GM21825 (cell line): ENCODE data around the gene SLC16A7.

Source experiments
- ATAC-seq: cut with Tn5 transposase; IDR thresholded peaks from one replicate; pipeline ENCODE4 v1.9.1; 2021; ENCODE audit warnings: mild to moderate bottlenecking, moderate library complexity; ENCODE audit not compliant: unreplicated experiment

Gene SLC16A7

GRCh38 chr12:59834659-59835474, 239.0 kb downstream of the SLC16A7 start:
- no peak for ATAC-seq
